ENCODE results near the gene PYGL.
"Not testable (repeated sequence)": the region's sequence is repeated elsewhere in the genome, so short reads cannot be mapped to it uniquely, and the experiment has no call there.

The PYGL gene

DNA sequence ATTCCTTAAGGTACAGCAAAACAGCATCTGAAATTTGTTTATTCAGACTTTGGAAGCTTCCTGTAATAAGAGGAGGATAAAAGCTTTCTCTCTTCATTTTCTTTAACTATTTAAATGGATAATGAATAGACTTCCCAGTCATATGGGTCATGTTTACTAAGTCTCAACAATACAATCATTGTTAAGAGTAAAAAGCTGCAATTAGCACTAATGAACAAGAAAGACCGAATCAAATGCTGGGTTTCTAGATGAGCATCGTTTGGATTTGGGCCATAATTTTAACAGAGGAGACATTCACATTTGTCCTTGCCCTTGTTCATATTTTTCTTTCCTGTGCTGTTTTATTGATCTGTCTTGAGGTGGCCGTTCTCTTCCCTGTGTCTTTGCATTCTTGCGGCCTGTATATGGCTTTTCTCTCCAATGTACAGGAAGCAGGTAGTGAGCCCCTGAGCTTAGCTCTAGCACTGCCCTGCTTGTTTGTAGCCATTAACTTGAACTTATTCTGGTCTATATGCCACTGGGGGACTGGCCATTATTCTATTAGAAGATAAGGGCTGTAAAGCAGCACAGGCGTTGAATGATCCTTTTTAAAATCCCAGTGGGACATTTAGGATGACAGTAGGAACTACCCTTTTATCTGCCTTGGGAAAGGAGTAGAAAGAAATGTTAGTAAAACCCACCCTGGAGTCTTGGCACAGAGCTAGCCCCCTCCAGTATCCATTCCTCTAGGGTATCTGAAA lies 37.8 kb downstream of the PYGL start:
- Histone ChIP-seq H3K9ac (ENCODE audit: low read depth in 1 of 2, low read length in 2 of 2) (no peak overlapping the region), H3K27ac (ENCODE audit: low read depth in 2 of 2, low read length in 2 of 2) (no peak overlapping the region), H3K4me1 (ENCODE audit: control insufficient read depth in 2 of 2, insufficient read depth in 2 of 2, low read length in 2 of 2) (no peaks in the 10 kb centered on the region), H3K27me3 (ENCODE audit: control insufficient read depth in 2 of 2, insufficient read depth in 2 of 2, low read length in 2 of 2) (no peaks in the 10 kb centered on the region), H3K9me3 (ENCODE audit: control insufficient read depth in 2 of 2, low read length in 2 of 2) (no peaks in the 10 kb centered on the region), H3K4me3 (ENCODE audit: low read length in 2 of 2) (no peak overlapping the region), H3K36me3 (ENCODE audit: control insufficient read depth in 2 of 2, insufficient read depth in 2 of 2, low read length in 2 of 2) (peaks cover 30 to 48% of the 10 kb centered on the region in 2 donors)

- Histone ChIP-seq H3K4me3 (ENCODE audit: low read length in 2 of 2) (no peak overlapping the region), H3K4me1 (ENCODE audit: control insufficient read depth in 2 of 2, insufficient read depth in 2 of 2, low read length in 2 of 2) (no peaks in the 10 kb centered on the region), H3K36me3 (ENCODE audit: control insufficient read depth in 2 of 2, insufficient read depth in 2 of 2, low read length in 2 of 2) (peaks cover 22 to 32% of the 10 kb centered on the region in 2 donors), H3K27ac (ENCODE audit: low read depth in 2 of 2, low read length in 2 of 2) (no peak overlapping the region), H3K9ac (ENCODE audit: low read depth in 1 of 2, low read length in 2 of 2) (no peak overlapping the region), H3K9me3 (ENCODE audit: control insufficient read depth in 2 of 2, low read length in 2 of 2) (no peaks in the 10 kb centered on the region), H3K27me3 (ENCODE audit: control insufficient read depth in 2 of 2, insufficient read depth in 2 of 2, low read length in 2 of 2) (no peaks in the 10 kb centered on the region)
Observed at GRCh38 chr14:50904719-50905118, 39.6 kb downstream of the PYGL start.

DNA sequence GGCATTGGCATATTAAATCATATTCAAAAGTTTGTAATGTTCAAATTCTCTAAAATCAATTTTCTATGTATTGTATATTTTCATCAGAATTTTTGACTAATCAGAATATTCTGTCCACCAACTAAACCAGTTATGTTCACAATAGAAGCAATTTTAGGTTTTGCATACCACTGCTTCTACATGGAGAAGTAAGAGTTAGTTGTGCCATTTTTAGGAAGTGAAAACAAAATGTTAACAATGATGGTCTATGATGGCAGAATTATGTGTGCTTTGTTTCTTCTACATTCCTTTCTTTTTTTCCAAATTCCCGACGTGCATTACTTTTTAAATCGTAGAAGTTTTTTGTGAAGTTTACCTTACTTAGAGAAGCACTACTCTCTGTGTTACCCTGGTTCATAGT lies 42.9 kb downstream of the PYGL start:
- no peak overlapping the region for H3K4me3 ChIP-seq (ENCODE audit: low read length in 2 of 2)
- no peak overlapping the region for H3K9ac ChIP-seq (ENCODE audit: low read depth in 1 of 2, low read length in 2 of 2)
- H3K9me3 ChIP-seq (ENCODE audit: control insufficient read depth in 2 of 2, low read length in 2 of 2), result no peaks in the 10 kb centered on the region
- no peak overlapping the region for H3K27ac ChIP-seq (ENCODE audit: low read depth in 2 of 2, low read length in 2 of 2)
- H3K4me1 ChIP-seq (ENCODE audit: control insufficient read depth in 2 of 2, insufficient read depth in 2 of 2, low read length in 2 of 2), result peaks cover 0 to 4% of the 10 kb centered on the region in 2 donors
- H3K36me3 ChIP-seq (ENCODE audit: control insufficient read depth in 2 of 2, insufficient read depth in 2 of 2, low read length in 2 of 2), result peaks cover 6 to 13% of the 10 kb centered on the region in 2 donors
- H3K27me3 ChIP-seq (ENCODE audit: control insufficient read depth in 2 of 2, insufficient read depth in 2 of 2, low read length in 2 of 2), result no peaks in the 10 kb centered on the region

DNA sequence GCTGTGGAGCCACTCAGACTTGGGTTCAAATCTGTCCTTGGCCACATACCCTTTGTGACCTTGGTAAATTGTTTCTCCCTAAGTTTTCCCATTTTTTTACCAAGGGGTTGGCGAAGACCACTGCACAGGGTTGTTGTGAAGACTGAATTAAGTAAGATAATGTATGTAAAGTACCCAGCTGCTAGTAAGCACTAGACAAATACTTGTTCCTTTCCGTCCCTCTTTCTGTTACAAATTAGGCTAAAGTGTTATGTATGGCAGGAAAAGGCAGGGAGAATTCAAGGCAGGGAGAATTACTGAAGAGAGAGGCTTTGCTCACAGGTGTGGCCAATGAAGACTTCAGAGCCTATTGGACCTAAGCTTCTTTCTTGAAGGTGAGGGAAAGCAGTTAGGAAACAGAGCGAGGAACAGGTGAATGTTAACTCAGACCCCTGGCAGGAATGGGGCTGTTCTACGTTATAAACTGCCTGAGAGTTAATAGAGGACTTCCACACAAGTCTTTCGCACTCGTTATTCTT lies 46.6 kb downstream of the PYGL start:
- Histone ChIP-seq H3K36me3 (ENCODE audit: control insufficient read depth in 2 of 2, insufficient read depth in 2 of 2, low read length in 2 of 2) (no peaks in the 10 kb centered on the region), H3K9ac (ENCODE audit: low read depth in 1 of 2, low read length in 2 of 2) (no peak overlapping the region), H3K4me1 (ENCODE audit: control insufficient read depth in 2 of 2, insufficient read depth in 2 of 2, low read length in 2 of 2) (peaks cover 0 to 4% of the 10 kb centered on the region in 2 donors), H3K27me3 (ENCODE audit: control insufficient read depth in 2 of 2, insufficient read depth in 2 of 2, low read length in 2 of 2) (no peaks in the 10 kb centered on the region), H3K27ac (ENCODE audit: low read depth in 2 of 2, low read length in 2 of 2) (peak overlapping the region; percentile 65 to 75), H3K4me3 (ENCODE audit: low read length in 2 of 2) (no peak overlapping the region), H3K9me3 (ENCODE audit: control insufficient read depth in 2 of 2, low read length in 2 of 2) (no peaks in the 10 kb centered on the region)

- not testable (repeated sequence) for H3K9me3 ChIP-seq (ENCODE audit: control insufficient read depth in 2 of 2, low read length in 2 of 2); H3K9ac ChIP-seq (ENCODE audit: low read depth in 1 of 2, low read length in 2 of 2); H3K36me3 ChIP-seq (ENCODE audit: control insufficient read depth in 2 of 2, insufficient read depth in 2 of 2, low read length in 2 of 2); H3K4me3 ChIP-seq (ENCODE audit: low read length in 2 of 2); H3K27me3 ChIP-seq (ENCODE audit: control insufficient read depth in 2 of 2, insufficient read depth in 2 of 2, low read length in 2 of 2); H3K4me1 ChIP-seq (ENCODE audit: control insufficient read depth in 2 of 2, insufficient read depth in 2 of 2, low read length in 2 of 2)
- H3K27ac ChIP-seq (ENCODE audit: low read depth in 2 of 2, low read length in 2 of 2), result peak overlapping the region; percentile 65 to 79
Observed at GRCh38 chr14:50897005-50897404, 47.3 kb downstream of the PYGL start.

DNA sequence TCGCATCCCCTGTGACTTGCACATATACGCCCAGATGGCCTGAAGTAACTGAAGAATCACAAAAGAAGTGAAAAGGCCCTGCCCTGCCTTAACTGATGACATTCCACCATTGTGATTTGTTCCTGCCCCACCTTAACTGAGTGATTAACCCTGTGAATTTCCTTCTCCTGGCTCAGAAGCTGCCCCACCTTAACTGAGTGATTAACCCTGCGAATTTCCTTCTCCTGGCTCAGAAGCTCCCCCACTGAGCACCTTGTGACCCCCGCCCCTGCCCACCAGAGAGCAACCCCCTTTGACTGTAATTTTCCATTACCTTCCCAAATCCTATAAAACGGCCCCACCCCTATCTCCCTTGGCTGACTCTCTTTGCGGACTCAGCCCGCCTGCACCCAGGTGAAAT lies 47.9 kb downstream of the PYGL start:
- not testable (repeated sequence) for H3K27me3 ChIP-seq (ENCODE audit: control insufficient read depth in 2 of 2, insufficient read depth in 2 of 2, low read length in 2 of 2); H3K4me3 ChIP-seq (ENCODE audit: low read length in 2 of 2)
- H3K27ac ChIP-seq (ENCODE audit: low read depth in 2 of 2, low read length in 2 of 2), result peak overlapping the region; percentile 67 to 79

GRCh38 chr14:50892255-50892654 lies 52.0 kb downstream of the PYGL start:
- Histone ChIP-seq H3K9ac (ENCODE audit: low read depth in 1 of 2, low read length in 2 of 2) (no peak overlapping the region), H3K4me1 (ENCODE audit: control insufficient read depth in 2 of 2, insufficient read depth in 2 of 2, low read length in 2 of 2) (peaks cover 0 to 2% of the 10 kb centered on the region in 2 donors), H3K9me3 (ENCODE audit: control insufficient read depth in 2 of 2, low read length in 2 of 2) (no peaks in the 10 kb centered on the region), H3K27ac (ENCODE audit: low read depth in 2 of 2, low read length in 2 of 2) (no peak overlapping the region), H3K36me3 (ENCODE audit: control insufficient read depth in 2 of 2, insufficient read depth in 2 of 2, low read length in 2 of 2) (no peaks in the 10 kb centered on the region), H3K27me3 (ENCODE audit: control insufficient read depth in 2 of 2, insufficient read depth in 2 of 2, low read length in 2 of 2) (no peaks in the 10 kb centered on the region), H3K4me3 (ENCODE audit: low read length in 2 of 2) (no peak overlapping the region)

More for the DNA sequence above, 47.9 kb downstream of the PYGL start:
- not testable (repeated sequence) for H3K9ac ChIP-seq (ENCODE audit: low read depth in 1 of 2, low read length in 2 of 2); H3K36me3 ChIP-seq (ENCODE audit: control insufficient read depth in 2 of 2, insufficient read depth in 2 of 2, low read length in 2 of 2); H3K4me1 ChIP-seq (ENCODE audit: control insufficient read depth in 2 of 2, insufficient read depth in 2 of 2, low read length in 2 of 2); H3K9me3 ChIP-seq (ENCODE audit: control insufficient read depth in 2 of 2, low read length in 2 of 2)

DNA sequence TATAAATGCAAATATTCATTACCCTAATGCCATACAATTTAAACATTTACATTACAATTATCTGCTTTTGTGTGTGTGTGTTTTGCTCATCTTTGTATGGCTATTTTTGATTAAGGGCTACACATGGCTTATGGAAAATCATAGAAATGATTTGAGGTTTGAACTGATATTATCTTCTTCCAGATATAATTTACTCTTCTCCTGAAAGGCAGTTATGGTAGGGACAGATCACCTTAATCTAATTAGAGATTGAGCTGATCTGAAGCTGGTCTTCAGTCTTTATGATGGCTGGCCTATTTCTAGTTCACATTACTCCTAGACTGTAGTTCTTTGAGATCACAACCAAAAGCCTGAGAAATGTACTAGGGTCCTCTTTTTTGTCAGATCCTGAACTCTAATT lies 56.8 kb downstream of the PYGL start:
- no peak overlapping the region for H3K9ac ChIP-seq (ENCODE audit: low read depth in 1 of 2, low read length in 2 of 2)
- H3K36me3 ChIP-seq (ENCODE audit: control insufficient read depth in 2 of 2, insufficient read depth in 2 of 2, low read length in 2 of 2), result no peaks in the 10 kb centered on the region
- no peaks in the 10 kb centered on the region for H3K27me3 ChIP-seq (ENCODE audit: control insufficient read depth in 2 of 2, insufficient read depth in 2 of 2, low read length in 2 of 2)
- H3K4me3 ChIP-seq (ENCODE audit: low read length in 2 of 2), result no peak overlapping the region
- peaks cover 8 to 16% of the 10 kb centered on the region in 2 donors for H3K4me1 ChIP-seq (ENCODE audit: control insufficient read depth in 2 of 2, insufficient read depth in 2 of 2, low read length in 2 of 2)
- H3K9me3 ChIP-seq (ENCODE audit: control insufficient read depth in 2 of 2, low read length in 2 of 2), result no peaks in the 10 kb centered on the region
- H3K27ac ChIP-seq (ENCODE audit: low read depth in 2 of 2, low read length in 2 of 2), result no peak overlapping the region

DNA sequence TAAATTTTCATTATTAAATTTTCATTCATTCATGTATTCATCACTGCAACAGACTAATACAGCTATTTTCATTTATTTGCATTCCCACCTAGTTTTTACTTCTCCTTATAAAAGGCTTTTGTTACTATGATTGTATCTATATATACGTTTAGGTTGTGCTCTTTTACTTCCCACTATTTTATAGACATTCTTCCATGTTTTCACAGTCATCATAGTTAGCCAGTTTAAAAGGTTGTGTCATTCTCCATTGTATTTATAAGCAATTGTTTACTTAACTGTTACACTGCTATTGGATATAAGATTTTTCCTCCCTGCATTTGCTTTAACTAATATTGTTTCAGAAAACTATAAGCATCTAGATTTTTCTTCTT lies 60.5 kb downstream of the PYGL start:
- Histone ChIP-seq H3K4me3 (ENCODE audit: low read length in 2 of 2) (no peak overlapping the region), H3K36me3 (ENCODE audit: control insufficient read depth in 2 of 2, insufficient read depth in 2 of 2, low read length in 2 of 2) (no peaks in the 10 kb centered on the region), H3K4me1 (ENCODE audit: control insufficient read depth in 2 of 2, insufficient read depth in 2 of 2, low read length in 2 of 2) (peaks cover 8 to 14% of the 10 kb centered on the region in 2 donors), H3K9ac (ENCODE audit: low read depth in 1 of 2, low read length in 2 of 2) (no peak overlapping the region), H3K9me3 (ENCODE audit: control insufficient read depth in 2 of 2, low read length in 2 of 2) (no peaks in the 10 kb centered on the region), H3K27me3 (ENCODE audit: control insufficient read depth in 2 of 2, insufficient read depth in 2 of 2, low read length in 2 of 2) (no peaks in the 10 kb centered on the region), H3K27ac (ENCODE audit: low read depth in 2 of 2, low read length in 2 of 2) (no peak overlapping the region)

DNA sequence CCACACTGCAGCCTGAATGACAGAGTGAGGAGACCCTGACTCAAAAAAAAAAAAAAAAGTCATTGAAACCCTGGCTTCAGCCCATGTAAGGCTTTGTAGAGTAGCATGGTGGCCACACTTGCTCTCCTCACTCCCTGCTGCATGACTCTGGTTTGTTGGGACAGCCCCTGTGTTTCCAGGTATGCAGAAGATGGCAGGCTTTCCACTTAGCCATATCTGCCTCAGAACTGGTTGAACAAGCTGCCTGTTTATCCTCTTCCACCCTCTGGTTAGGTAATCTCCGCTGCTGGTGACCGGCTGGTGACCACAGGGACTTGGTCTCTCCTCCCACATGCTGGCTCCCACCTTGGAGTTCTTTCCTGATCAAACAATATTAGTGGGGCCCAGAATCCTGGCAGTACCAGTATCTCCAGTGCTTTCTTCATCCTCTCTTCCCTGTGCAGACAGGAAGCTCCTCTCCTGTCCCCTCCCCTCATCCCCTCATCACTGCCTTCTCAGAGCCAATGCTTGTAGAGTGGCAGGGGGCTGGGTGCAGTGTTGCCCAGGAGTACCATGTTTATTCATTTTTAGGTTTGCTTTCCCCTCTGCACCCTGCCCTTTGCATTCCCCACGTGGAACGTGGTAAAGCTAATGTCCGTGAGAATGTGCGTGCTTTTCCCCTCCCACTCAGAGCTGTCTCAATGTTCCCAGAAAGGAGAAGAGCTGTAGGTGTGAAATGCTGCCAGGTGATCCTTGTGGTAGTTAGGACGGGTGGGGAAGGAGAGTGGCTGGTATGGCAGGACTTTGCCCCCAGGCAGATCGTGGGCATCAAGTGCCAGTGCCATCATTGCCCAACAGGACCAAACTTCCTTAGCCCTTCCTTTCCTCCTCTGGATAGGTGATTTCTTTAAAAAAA lies 61.1 kb downstream of the PYGL start:
- Histone ChIP-seq H3K36me3 (ENCODE audit: control insufficient read depth in 2 of 2, insufficient read depth in 2 of 2, low read length in 2 of 2) (no peaks in the 10 kb centered on the region), H3K4me1 (ENCODE audit: control insufficient read depth in 2 of 2, insufficient read depth in 2 of 2, low read length in 2 of 2) (peaks cover 8 to 14% of the 10 kb centered on the region in 2 donors), H3K27ac (ENCODE audit: low read depth in 2 of 2, low read length in 2 of 2) (peak overlapping the region; percentile 5 to 62), H3K27me3 (ENCODE audit: control insufficient read depth in 2 of 2, insufficient read depth in 2 of 2, low read length in 2 of 2) (no peaks in the 10 kb centered on the region), H3K9me3 (ENCODE audit: control insufficient read depth in 2 of 2, low read length in 2 of 2) (no peaks in the 10 kb centered on the region), H3K9ac (ENCODE audit: low read depth in 1 of 2, low read length in 2 of 2) (peak overlapping the region in 1 of 2 donors; percentile 8), H3K4me3 (ENCODE audit: low read length in 2 of 2) (no peak overlapping the region)
